ENCODE data around the gene CRYBA2. TPM values are rescaled to one million over a fixed set of nuclear protein-coding genes. Genes with fewer than 3 reads are reported as not detected.

Gene CRYBA2
- total RNA-seq, 1 experiment from 2014 or later, result not detected

DNA sequence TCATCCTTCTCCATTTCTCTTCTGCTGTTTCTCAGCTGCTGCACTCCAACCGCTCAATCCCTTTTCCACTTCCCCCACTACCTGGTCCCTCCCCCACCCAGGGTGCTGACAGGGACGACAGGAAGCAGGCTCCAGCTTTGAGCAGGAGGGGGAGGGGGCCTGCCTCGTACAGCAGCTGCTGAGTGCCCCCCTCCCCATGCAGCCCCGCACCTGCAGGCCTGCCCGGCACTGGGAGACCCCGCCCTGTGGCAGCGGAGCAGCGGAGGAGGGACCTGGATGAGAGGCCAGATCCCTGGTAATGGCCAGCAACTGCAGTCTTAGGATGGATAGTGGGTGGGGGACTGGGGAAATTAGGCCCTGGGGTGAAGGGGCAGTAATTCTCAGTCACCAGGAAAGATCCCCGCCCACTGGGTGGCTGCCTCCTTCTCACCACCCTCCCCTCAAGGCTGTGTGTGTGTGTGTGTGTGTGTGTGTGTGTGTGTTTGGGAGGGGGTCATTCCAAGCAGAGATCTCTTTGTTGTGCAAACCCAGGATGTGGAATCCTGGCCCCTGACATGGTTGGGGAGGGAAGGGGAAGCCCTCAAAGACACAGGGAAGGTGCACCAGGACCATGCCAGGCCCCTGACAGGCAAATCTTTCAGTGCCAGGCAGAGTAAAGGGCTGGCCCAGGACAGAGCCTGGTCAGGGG lies 6.8 kb upstream of the CRYBA2 start:
- no peak for DNase-seq (ENCODE audit: extremely low read depth, low read depth)

DNA sequence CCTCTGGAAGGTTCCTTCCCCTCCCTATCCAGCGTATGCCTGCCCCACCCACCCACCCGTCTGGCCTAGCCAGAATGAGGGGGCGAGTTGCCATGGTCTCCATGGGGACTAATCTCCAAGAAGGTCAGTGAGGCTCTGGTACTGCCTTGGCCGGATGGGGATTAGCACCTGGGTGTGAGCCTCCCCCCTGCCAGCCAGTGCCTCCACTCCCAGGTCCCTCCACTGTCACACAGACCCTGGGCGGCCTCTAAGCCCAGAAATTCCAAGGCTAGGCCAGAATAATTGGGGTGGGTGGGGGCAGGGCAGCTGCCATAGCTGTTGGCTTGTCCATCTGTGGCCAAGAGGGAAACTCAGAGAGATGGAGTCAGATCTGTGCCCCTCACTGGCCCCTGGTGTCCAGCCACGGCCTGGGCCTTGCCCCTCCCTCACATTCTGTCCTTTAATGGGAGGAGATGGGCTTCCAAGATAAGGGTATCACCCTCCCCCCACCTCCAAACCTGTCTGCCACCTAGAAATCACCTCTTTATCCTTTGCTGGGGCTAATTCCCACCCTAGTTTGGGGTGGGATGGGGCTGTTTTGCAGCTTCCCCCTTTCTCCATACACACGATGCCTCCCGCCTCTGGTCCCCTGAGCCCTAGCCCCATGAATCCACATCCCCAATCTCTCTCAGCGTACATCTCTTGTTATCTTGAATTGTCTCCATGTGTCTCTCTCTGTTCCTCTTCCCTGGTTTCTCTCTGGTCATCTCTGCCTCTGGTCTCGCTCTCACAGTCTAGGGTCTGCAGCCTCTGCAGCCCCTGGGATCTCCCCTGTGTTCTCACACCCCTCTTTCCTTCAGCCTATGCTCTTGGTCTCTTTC lies 6.0 kb upstream of the CRYBA2 start:
- peak; percentile 26 for DNase-seq (ENCODE audit: extremely low read depth, low read depth)

DNA sequence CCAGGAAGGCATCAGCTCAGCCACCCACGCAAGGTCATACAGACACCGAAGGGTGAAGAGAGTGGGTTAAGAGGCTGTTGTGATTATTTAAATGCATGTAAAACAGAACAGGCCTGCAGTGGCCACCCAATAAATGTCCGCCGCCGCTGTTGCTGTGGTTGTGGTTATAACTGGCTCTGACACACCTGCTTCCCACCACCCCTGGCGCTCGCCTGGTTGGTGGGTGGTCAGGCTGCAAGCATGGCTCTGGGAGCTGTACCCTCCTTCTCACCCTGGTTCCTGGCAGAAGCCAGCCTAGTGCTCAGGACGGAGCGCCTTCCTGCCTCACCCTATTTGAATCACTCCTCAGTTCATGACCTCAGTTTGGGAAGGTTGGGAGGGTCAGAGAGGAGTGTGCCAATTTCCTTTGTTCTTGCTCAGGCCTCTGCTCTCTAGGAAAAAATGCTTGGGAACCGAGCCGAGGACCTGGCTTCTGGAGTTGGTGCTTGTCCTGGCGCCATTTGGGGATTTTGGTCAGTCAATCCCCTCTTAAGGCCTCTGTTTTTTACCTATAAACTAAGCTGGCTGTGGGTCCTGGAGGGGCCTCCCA lies 5.3 kb upstream of the CRYBA2 start:
- DNase-seq (ENCODE audit: extremely low read depth, low read depth), result no peak

DNA sequence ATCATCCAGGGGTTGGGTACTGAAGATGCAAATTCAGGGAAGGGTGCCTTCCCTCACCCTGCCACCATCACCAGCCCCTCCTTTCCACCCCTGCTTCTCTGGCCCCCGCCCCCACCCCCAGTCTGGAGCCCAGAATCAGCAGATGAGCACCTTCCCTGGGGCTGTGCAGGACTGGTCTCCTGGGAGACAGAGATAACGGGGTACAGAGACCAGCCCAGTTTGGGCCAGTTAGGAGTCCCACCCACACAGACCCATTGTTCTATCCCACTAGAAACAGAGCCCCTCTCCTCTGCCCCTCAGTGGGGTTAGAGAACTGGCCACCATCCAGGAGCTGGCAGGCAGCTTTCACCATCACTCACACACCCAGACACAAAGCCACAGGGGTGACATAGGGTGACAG lies 4.5 kb upstream of the CRYBA2 start:
- DNase-seq (ENCODE audit: extremely low read depth, low read depth), result no peak

DNA sequence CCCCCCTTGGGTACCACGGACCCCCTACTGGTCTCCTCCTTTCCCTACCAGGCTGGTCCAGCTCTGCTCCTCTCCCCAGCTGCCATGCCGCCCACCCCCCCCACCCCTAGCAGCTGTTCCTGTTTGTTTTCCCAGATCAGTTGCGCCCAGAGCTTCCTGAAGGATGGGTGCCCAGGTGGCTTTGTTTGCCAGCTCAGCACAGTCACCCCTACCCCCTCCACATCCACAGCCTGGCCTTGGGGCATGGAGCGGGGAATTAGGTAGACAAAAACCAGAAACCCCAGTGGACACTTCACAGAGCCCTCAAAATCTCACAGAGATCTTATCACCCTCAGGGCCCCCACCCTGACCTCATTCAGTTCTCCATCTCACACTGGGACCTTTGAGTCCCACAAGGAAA lies 3.7 kb upstream of the CRYBA2 start:
- DNase-seq (ENCODE audit: extremely low read depth, low read depth), result no peak

DNA sequence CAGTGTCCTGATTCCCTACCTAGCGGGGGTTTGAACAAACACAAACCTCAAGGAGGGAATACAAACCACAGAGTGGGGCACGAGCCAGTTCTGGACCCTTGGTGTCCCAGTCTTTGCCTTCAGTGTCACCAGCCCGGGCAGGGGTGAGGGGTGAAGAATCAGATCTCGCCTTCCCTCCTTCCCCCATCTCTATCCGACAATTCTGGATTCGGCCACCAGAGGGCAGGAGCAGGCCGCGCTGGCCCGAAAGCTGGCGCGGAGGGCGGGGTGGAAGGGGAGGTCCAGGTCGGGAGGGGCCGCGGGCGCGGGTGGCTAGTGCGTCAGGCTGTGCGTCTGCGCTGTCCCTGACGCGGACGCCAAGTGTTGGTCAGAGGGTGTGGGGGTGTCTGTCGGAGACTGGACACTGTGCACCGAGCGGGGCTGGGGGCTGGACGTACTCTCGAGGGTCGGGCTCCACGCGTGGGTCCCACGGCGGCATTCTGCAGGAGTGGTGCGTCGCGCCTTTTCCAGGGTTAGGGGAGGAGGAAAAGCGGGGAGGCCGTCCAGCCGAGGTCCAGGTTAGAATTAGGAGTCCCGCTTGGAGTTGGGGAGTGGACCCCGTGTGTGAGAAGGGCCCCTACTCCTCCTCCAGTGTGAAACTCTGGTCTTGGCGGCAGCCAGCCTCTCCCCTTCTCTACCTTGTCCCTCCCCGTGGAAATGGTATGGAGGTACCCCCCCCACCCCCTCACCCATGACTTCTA lies 2.9 kb upstream of the CRYBA2 start:
- DNase-seq (ENCODE audit: extremely low read depth, low read depth), result peak; percentile 89

DNA sequence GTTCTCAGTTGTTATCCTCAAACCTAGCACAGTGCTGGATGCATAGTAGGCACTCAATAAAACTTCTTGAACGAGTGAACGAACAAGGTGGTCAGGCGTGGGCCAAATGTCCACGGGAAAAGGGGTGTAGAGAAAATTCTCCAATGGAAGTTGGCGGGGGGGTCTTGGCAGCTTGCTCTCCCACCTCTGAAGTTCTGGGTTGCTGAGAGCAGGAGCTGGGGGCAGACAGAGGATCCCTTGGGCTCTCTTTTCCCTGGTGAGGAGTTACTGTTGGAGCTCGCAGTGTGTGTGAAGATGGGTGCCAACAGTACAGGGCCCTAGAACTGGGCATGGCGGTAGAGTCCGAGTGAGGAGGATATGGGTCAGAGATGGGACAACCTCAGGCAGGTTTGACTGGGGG lies 2.3 kb upstream of the CRYBA2 start:
- no peak for DNase-seq (ENCODE audit: extremely low read depth, low read depth)

DNA sequence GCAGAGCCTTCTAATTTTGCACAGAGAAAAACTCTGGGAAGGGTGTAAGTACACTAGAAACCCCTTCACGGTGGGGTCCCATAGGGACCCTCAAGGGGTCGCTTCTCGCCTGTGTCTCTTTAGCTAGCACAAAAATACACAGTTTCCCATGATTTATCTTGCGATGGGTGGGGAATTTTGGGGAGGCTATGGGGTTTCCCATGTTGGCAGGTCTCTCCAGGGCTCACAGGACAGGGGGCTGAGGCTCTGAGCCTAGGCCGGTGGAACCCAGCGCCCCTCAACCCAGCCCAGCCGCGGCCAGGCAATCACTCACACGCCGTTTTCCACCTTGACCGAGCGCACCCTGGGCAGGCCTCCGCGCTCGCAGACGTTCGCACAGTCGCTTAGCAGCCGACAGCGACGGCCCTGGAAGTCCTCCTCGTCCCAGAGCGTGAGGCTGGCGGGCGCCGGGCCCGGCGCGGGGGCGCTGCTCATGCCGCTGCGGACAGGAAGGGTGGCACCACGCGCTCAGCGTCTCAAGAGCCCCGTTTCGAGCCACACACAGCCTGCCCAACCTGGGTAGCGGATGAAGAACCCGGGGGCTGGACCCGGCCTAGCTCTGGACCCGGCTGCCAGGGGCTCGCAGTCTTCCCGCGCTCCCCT lies 398 bp downstream of the CRYBA2 start:
- no peak for DNase-seq (ENCODE audit: extremely low read depth, low read depth)

DNA sequence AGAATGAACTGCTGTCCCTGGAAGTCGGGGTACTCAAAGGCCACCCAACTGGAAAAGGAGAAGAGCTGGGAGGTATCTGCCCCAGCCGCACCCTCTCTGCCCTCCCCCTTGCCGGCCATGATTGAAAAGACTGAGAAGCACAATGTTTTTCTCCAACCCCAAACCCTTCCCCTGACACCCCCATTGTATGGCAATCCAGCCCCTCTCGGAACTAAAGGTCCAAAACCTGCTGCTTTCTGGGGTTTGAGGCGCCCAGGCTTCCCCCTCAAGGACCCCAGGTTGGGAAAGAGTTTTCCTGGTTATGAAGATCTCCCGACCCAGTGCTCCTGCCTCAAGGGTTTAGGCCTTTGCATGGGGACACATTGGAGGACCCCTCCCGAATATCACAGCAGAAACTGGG lies 1.0 kb downstream of the CRYBA2 start:
- no peak for DNase-seq (ENCODE audit: extremely low read depth, low read depth)

DNA sequence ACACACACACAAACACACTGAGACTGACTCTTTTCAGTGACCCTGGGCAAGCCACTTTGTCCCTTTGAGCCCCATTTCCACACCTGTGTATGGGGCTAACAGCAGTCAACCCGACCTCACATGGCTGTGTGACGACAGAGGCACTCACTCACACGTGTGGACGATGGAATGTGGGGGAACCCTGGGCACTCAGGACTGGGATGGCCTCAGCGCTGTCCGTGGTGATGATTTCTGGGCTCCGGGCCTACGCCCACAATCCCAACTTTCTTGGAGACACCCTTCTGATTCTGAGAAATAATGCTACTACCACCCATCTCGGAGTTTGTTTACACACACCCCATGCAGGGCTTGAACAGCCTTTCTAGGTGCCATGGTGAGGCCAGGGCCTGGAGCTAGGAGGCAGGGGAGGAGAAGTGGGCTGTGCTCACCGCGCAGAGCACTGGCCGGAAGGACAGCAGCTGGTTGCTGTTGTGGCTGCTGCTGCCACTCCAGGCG lies 1.5 kb downstream of the CRYBA2 start:
- DNase-seq (ENCODE audit: extremely low read depth, low read depth), result no peak

DNA sequence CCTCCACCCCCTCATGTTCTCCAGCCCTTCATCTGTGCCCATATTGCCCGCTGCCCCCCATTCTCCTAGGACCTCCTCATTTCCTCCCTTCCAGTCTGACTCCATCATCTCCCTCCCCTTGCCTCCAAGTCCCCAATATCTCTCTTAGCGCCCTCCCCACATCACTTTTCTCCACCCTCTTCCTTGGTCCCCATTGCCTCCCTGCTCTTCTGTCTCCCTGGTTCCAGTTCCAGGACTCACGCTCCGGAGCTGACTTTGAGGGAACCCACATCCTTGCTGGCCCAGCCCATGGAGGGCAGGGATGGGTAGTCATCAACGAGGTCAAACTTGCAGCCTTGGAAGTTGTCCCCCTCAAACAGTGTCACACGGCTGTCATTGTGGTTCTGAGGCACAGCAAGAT lies 2.6 kb downstream of the CRYBA2 start:
- no peak for DNase-seq (ENCODE audit: extremely low read depth, low read depth)

DNA sequence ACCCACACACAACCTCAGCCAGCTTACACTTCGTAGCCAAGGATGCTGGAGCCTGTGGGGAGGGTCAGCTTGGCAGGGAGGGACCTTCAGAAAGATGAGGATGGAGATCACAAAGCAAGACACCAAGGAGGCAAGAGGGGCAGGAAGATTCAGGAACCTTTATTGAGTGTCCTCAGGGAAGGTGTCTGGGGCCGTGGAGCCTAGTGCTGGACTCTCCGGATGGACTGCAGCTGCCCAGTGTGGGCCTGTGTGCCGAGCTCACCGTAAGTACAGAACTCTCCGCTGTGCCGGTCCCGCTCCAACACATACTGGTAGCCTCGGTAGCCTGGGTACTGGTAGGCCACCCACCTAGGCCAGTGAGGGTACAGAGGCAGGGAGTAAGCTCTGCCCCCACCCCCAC lies 3.2 kb downstream of the CRYBA2 start:
- DNase-seq (ENCODE audit: extremely low read depth, low read depth), result no peak

DNA sequence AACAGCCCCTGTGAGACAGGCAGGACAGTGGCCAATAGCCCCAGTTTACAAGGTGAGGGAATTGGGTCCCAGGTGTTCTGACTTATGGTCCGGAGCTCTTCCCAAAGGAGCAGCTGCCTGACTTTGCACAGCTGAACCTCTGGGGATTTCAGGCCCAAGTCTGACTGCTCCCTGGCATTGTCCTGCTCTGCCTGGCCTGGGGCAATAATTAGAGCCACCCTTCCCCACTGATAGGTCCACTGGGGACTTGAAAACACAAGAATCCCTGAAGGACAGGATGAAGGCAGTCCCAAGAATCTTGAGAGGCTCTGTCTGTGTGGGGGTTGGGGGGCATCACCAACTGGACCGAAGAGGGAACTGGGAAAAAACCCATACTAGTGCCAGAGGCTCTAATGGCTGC lies 4.6 kb downstream of the CRYBA2 start:
- no peak for DNase-seq (ENCODE audit: extremely low read depth, low read depth)

DNA sequence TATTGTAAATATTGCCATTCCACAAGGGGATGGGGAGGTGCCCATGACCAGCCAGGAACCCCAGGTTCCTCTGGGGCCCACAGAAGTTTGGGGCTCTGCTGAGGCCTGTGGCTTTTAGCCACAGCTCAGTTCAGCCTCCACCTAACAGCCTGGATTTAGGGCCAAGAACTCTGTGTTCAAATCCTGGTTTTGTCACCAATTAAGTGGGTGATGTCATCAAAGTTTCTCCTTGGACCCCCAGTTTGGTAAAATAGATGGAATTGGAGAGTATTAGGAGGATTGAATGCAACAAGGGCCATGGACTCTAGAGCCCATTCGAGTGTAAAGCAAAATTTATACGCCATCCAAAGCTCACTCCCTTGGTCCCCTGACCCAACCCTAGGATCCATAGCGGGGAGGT lies 5.1 kb downstream of the CRYBA2 start:
- DNase-seq (ENCODE audit: extremely low read depth, low read depth), result no peak

DNA sequence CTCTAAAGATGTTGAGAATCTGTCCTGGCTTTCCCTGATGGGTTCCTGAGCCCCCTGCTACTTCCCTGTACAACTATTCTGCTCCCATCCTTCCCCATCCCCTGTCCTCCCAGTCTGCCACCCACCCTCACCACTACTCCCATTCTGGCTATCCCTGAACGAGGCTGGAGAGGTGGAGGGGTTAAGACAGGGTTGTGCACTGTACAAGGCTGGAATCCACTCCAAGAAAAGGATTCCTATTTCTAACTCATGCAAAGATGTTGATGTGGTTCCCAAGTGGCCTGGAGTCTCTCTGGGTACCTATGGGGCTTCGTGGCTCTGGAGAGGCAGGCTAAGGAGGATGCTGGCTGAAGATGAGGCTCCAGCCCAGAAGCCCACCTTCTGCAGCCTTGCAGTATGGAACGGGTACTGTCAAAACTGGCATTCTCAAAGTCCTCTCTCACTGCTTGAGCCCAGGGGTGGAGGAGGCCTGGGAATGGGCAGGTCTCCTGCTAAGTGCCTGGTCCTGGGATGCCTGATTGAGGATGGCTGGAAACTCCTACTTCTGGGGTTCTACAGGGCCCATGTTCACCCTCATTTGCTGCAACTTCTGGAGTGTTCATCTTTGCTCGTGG lies 7.0 kb downstream of the CRYBA2 start:
- no peak for DNase-seq (ENCODE audit: extremely low read depth, low read depth)

DNA sequence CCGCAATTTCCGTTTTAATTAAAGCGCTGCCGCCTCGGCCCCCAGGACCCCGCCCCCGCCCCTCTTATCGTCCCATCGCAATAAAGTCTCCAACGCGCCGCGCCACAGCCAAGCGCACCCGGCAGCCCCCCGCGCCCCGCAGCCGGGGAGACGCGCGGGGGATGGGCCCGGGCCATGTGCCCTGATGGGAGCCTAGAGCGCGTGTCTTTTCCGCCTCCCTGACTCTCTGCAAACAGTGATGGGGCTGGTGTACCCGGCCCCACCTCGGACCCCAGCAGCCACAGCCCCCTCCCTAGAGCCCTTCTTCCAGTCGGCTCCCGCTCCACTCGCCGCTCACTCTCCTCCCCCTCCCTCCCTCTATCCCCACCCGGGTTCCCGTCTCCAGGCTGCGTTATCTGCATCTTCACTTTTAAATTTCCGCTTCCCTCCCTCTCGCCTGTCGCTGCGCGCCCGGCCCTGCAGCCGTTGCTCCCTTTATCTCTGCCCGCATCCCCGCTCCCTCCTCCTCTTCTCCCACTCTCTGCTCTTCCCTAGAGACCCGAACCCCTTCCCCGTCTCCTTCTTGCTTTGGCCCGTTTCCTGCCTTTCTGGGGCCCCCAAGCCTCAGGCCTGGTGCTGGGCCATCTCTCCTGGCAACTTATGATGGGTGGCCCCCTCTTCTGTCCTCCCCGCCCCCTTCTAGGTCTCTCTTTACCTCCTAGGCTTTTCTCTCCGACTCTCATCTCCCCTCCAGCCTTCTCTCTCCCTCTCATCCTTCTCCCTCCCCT lies 7.7 kb downstream of the CRYBA2 start:
- no peak for DNase-seq (ENCODE audit: extremely low read depth, low read depth)

DNA sequence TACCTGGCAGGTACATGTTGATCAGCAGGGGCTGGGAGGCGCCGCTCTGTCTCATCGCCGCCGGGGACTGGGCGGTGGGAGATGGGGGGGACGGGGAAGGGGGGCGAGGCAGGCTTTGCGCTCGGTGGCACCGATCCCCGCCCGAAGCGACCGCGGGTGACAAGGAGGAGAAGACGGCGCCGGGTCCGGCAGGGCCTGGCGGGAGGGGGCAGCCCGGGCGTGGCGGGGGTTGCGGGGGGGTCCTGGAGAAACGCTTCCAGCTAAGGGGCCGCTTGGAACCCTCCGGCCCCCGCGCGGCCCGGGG lies 8.2 kb downstream of the CRYBA2 start, which contains the start of gene FEV:
Gene FEV, minus strand, starts transcription at position 164 of the 304 bp plus-strand sequence. Its CDS starts 109 bp downstream, at position 55.
- DNase-seq (ENCODE audit: extremely low read depth, low read depth), result no peak

DNA sequence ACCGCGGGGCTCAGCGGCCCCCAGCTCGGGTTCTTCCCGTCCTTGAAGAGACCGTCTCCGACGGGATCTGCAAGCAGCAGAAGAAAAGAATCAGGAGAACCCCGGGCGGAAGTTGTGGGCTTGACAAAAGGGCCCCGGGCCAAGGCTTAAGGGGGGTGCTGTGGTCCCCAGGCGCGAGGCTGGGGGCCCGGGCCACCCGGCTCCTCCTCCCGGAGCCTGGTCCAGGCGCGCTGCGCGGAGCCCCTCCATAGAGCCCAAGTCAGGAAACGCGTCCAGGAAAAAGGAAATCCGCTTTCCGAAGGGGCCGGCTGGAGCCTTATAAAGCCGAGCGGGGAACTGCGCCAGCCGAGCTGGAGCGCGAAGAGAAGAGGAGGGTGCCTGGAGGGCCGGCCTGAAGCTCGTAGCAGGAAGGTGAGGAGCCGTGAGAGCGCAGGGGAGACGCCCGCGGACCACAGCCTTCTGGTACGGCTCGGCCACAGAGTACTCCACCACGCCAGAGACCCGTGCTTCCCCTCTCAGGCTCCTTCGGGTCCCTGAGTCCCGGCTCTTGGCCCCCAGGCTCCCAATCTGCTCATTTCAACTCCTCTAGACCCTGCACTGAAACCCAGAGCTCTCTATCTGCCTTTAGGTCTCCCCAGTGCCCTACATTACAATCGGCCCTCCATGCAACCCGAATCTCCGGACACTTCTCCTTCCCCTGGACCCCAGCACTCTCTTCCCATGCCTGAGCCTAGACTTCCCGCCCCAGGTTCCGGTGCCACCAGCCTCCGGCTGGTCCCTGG lies 8.8 kb downstream of the CRYBA2 start:
- no peak for DNase-seq (ENCODE audit: extremely low read depth, low read depth)

DNA sequence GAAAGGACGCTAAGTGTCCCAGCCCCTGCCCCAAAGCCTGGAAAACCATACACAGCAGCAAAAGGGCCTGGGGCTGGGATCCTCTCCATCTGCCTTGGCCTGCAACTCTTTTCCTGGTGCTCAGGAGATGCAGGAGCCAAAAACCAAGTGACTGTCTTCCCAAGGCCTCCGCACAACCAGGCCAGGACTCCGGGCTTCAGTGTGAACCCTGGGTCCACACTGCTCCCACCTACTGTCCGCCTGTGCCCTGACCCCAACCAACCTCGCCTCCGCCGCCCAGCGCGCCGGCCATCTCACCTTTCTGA lies 9.3 kb downstream of the CRYBA2 start:
- DNase-seq (ENCODE audit: extremely low read depth, low read depth), result no peak

All from NCI-H460 (cell line).